HL-60 (cell line): Measurements from ENCODE around the gene TNFRSF17.

Experiments
- GABPA ChIP-seq: IDR thresholded peaks from 2 replicates; pipeline ENCODE4 v1.6.1; 2012; ENCODE audit warnings: low read depth
- POLR2AphosphoS5 ChIP-seq: IDR thresholded peaks from 2 replicates; pipeline ENCODE4 v1.6.1; 2012; ENCODE audit warnings: low read depth
- SPI1 ChIP-seq: IDR thresholded peaks from 2 replicates; pipeline ENCODE4 v1.6.1; 2012; ENCODE audit warnings: low read depth, mild to moderate bottlenecking, borderline replicate concordance
- TF ChIP-seq, protein P1 (sequence below): IDR thresholded peaks from one replicate; pipeline ENCODE4 v1.5.1; 2011; ENCODE audit warnings: low read length, control low read depth, inconsistent platforms; ENCODE audit not compliant: insufficient read depth
- TF ChIP-seq, protein P2 (sequence below): IDR thresholded peaks from 2 replicates; pipeline ENCODE4 v1.6.1; 2012; ENCODE audit warnings: low read depth; ENCODE audit not compliant: insufficient replicate concordance

DNA sequence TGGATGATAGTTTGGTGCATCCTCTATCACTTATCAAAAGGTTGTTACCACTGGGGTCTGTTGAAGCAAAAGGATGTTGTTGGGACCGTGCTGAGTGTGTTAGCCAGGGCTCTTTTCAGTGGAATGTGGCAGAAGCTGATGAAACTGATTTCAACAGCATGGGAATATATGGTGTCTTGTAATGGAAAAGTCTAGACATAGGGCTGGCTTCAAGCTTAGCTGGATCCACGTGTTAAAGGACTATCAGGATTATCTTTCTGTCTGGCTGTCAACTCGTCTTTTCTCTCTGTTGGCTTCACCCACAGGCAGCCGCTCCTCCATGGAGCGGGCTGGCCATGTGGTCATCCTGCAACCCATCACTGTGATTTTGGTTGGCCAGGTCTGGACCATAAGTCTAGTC is 20.2 kb downstream of the TNFRSF17 start:
- TF ChIP-seq, protein P1, sequence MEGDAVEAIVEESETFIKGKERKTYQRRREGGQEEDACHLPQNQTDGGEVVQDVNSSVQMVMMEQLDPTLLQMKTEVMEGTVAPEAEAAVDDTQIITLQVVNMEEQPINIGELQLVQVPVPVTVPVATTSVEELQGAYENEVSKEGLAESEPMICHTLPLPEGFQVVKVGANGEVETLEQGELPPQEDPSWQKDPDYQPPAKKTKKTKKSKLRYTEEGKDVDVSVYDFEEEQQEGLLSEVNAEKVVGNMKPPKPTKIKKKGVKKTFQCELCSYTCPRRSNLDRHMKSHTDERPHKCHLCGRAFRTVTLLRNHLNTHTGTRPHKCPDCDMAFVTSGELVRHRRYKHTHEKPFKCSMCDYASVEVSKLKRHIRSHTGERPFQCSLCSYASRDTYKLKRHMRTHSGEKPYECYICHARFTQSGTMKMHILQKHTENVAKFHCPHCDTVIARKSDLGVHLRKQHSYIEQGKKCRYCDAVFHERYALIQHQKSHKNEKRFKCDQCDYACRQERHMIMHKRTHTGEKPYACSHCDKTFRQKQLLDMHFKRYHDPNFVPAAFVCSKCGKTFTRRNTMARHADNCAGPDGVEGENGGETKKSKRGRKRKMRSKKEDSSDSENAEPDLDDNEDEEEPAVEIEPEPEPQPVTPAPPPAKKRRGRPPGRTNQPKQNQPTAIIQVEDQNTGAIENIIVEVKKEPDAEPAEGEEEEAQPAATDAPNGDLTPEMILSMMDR = no peak
- TF ChIP-seq GABPA (no peak), SPI1 (no peak), POLR2AphosphoS5 (no peak)
- TF ChIP-seq, protein P2, sequence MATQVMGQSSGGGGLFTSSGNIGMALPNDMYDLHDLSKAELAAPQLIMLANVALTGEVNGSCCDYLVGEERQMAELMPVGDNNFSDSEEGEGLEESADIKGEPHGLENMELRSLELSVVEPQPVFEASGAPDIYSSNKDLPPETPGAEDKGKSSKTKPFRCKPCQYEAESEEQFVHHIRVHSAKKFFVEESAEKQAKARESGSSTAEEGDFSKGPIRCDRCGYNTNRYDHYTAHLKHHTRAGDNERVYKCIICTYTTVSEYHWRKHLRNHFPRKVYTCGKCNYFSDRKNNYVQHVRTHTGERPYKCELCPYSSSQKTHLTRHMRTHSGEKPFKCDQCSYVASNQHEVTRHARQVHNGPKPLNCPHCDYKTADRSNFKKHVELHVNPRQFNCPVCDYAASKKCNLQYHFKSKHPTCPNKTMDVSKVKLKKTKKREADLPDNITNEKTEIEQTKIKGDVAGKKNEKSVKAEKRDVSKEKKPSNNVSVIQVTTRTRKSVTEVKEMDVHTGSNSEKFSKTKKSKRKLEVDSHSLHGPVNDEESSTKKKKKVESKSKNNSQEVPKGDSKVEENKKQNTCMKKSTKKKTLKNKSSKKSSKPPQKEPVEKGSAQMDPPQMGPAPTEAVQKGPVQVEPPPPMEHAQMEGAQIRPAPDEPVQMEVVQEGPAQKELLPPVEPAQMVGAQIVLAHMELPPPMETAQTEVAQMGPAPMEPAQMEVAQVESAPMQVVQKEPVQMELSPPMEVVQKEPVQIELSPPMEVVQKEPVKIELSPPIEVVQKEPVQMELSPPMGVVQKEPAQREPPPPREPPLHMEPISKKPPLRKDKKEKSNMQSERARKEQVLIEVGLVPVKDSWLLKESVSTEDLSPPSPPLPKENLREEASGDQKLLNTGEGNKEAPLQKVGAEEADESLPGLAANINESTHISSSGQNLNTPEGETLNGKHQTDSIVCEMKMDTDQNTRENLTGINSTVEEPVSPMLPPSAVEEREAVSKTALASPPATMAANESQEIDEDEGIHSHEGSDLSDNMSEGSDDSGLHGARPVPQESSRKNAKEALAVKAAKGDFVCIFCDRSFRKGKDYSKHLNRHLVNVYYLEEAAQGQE = no peak
